ENCODE measurements around the gene ZNF780A. TPM values are rescaled to one million over a fixed set of nuclear protein-coding genes. Genes with fewer than 3 reads are reported as not detected.

The ZNF780A gene
- total RNA-seq, 4 donors from 2014 or later: 1.0 to 8.0 (median 5.4) TPM

GRCh38 chr19:40078377-40078776, 12.4 kb downstream of the ZNF780A start:
- Histone ChIP-seq H3K4me3 (no peak overlapping the region), H3K9me3 (peaks cover 0 to 7% (median 0%) of the 10 kb centered on the region in 3 donors), H3K36me3 (peaks cover 17 to 91% of the 10 kb centered on the region in 2 donors), H3K27ac (no peak overlapping the region), H3K27me3 (no peaks in the 10 kb centered on the region), H3K4me1 (no peaks in the 10 kb centered on the region)
- ATAC-seq: no peak
- intact Hi-C loops (cut with DNase I; ENCODE audit: low total_unique reads): no loop called here
- no peak for DNase-seq
- TF ChIP-seq POLR2A (IDR thresholded peaks at IDR 0.05): no peak
- TF ChIP-seq CTCF (IDR thresholded peaks at IDR 0.05 in 4 of 5, conservative IDR thresholded peaks at IDR 0.05 in 1 of 5): no peak
- in situ Hi-C loops (cut with MboI; ENCODE audit: low sequenced_read_pairs in 4 of 4): no loop called here

GRCh38 chr19:40070058-40070457, 20.7 kb downstream of the ZNF780A start:
- no peaks in the 10 kb centered on the region for H3K27me3 ChIP-seq
- no peaks in the 10 kb centered on the region for H3K4me1 ChIP-seq
- peaks cover 1 to 18% of the 10 kb centered on the region in 2 donors for H3K36me3 ChIP-seq
- H3K4me3 ChIP-seq: no peak overlapping the region
- H3K9me3 ChIP-seq: peaks cover 0 to 7% (median 0%) of the 10 kb centered on the region in 3 donors
- H3K27ac ChIP-seq: no peak overlapping the region
- DNase-seq (no peak), ATAC-seq (no peak)
- in situ Hi-C loops (cut with MboI; ENCODE audit: low sequenced_read_pairs in 4 of 4): no loop called here
- intact Hi-C loops (cut with DNase I; ENCODE audit: low total_unique reads): no loop called here
- TF ChIP-seq POLR2A (IDR thresholded peaks at IDR 0.05) (no peak), CTCF (IDR thresholded peaks at IDR 0.05 in 4 of 5, conservative IDR thresholded peaks at IDR 0.05 in 1 of 5) (no peak)

- DNase-seq: no peak
- Histone ChIP-seq H3K27me3 (no peaks in the 10 kb centered on the region), H3K9me3 (peaks cover 2 to 4% (median 3%) of the 10 kb centered on the region in 3 donors), H3K4me3 (no peak overlapping the region), H3K27ac (no peak overlapping the region), H3K36me3 (no peaks in the 10 kb centered on the region), H3K4me1 (peaks cover 4 to 11% of the 10 kb centered on the region in 2 donors)
- TF ChIP-seq CTCF (IDR thresholded peaks at IDR 0.05 in 4 of 5, conservative IDR thresholded peaks at IDR 0.05 in 1 of 5): no peak
- no peak for TF ChIP-seq POLR2A (IDR thresholded peaks at IDR 0.05)
- in situ Hi-C loops (cut with MboI; ENCODE audit: low sequenced_read_pairs in 4 of 4): no loop called here
- intact Hi-C loops (cut with DNase I; ENCODE audit: low total_unique reads): no loop called here
- ATAC-seq: no peak
Measured at GRCh38 chr19:40059624-40060023, 31.1 kb downstream of the ZNF780A start.

GRCh38 chr19:40057166-40057565, 33.6 kb downstream of the ZNF780A start:
- in situ Hi-C loops (cut with MboI; ENCODE audit: low sequenced_read_pairs in 4 of 4): no loop called here
- H3K4me3 ChIP-seq: peak overlapping the region in 1 of 4 donors; percentile 95
- ATAC-seq (no peak), DNase-seq (no peak)
- H3K27me3 ChIP-seq: no peaks in the 10 kb centered on the region
- H3K27ac ChIP-seq: no peak overlapping the region
- intact Hi-C loops (cut with DNase I; ENCODE audit: low total_unique reads): no loop called here
- H3K4me1 ChIP-seq: peaks cover 7 to 16% of the 10 kb centered on the region in 2 donors
- H3K36me3 ChIP-seq: no peaks in the 10 kb centered on the region
- TF ChIP-seq POLR2A (IDR thresholded peaks at IDR 0.05) (no peak), CTCF (IDR thresholded peaks at IDR 0.05 in 4 of 5, conservative IDR thresholded peaks at IDR 0.05 in 1 of 5) (no peak)
- H3K9me3 ChIP-seq: peaks cover 2 to 11% (median 3%) of the 10 kb centered on the region in 3 donors

- Histone ChIP-seq H3K27ac (peak overlapping the region; percentile 61 to 79 (median 72)), H3K4me3 (peak overlapping the region; percentile 73 to 95 (median 76)), H3K4me1 (peaks cover 7 to 16% of the 10 kb centered on the region in 2 donors), H3K36me3 (no peaks in the 10 kb centered on the region), H3K27me3 (no peaks in the 10 kb centered on the region), H3K9me3 (peaks cover 2 to 11% (median 3%) of the 10 kb centered on the region in 3 donors)
- DNase-seq (no peak), ATAC-seq (no peak)
- intact Hi-C loops (cut with DNase I; ENCODE audit: low total_unique reads): no loop called here
- in situ Hi-C loops (cut with MboI; ENCODE audit: low sequenced_read_pairs in 4 of 4): no loop called here
- TF ChIP-seq CTCF (IDR thresholded peaks at IDR 0.05 in 4 of 5, conservative IDR thresholded peaks at IDR 0.05 in 1 of 5) (no peak), POLR2A (IDR thresholded peaks at IDR 0.05) (no peak)
Measured at GRCh38 chr19:40056505-40056904, 34.2 kb downstream of the ZNF780A start.

Measured in gastrocnemius medialis (tissue), 4 donors.